WI38 (cell line): ENCODE data around the gene FAM210A.

Experiments
- H3K4me3 ChIP-seq: 2 replicates; pipeline ENCODE4 v1.5.1; 2011; ENCODE audit warnings: low read depth, mild to moderate bottlenecking, control low read depth, low read length
- CTCF ChIP-seq: IDR thresholded peaks from 2 replicates; pipeline ENCODE4 v1.5.1; 2012; ENCODE audit warnings: low read depth, mild to moderate bottlenecking, control low read depth, low read length

FAM210A gene

GRCh38 chr18:13653746-13654433 lies 72.5 kb downstream of the FAM210A start:
- TF ChIP-seq CTCF: no peak

GRCh38 chr18:13649397-13650390 lies 76.7 kb downstream of the FAM210A start:
- no peak overlapping the region for H3K4me3 ChIP-seq
- no peak for TF ChIP-seq CTCF

More at GRCh38 chr18:13653746-13654433, 72.5 kb downstream of the FAM210A start:
- H3K4me3 ChIP-seq: no peak overlapping the region

GRCh38 chr18:13647761-13648160 lies 78.6 kb downstream of the FAM210A start:
- no peak overlapping the region for H3K4me3 ChIP-seq
- no peak for TF ChIP-seq CTCF

GRCh38 chr18:13646633-13647032 lies 79.7 kb downstream of the FAM210A start:
- no peak overlapping the region for H3K4me3 ChIP-seq
- no peak for TF ChIP-seq CTCF

- no peak for TF ChIP-seq CTCF
- no peak overlapping the region for H3K4me3 ChIP-seq
Observed at GRCh38 chr18:13645093-13645492, 81.3 kb downstream of the FAM210A start.

- TF ChIP-seq CTCF: no peak
- H3K4me3 ChIP-seq: no peak overlapping the region
Observed at GRCh38 chr18:13643261-13643751, 83.1 kb downstream of the FAM210A start.
